ENCODE data around the gene VWF. TPM values are rescaled to one million over a fixed set of nuclear protein-coding genes. Genes with fewer than 3 reads are reported as not detected.
"Not testable (repeated sequence)": the region's sequence is repeated elsewhere in the genome, so short reads cannot be mapped to it uniquely, and the experiment has no call there.

Gene VWF
- total RNA-seq, 2 donors from 2014 or later: 366 to 375 TPM

DNA sequence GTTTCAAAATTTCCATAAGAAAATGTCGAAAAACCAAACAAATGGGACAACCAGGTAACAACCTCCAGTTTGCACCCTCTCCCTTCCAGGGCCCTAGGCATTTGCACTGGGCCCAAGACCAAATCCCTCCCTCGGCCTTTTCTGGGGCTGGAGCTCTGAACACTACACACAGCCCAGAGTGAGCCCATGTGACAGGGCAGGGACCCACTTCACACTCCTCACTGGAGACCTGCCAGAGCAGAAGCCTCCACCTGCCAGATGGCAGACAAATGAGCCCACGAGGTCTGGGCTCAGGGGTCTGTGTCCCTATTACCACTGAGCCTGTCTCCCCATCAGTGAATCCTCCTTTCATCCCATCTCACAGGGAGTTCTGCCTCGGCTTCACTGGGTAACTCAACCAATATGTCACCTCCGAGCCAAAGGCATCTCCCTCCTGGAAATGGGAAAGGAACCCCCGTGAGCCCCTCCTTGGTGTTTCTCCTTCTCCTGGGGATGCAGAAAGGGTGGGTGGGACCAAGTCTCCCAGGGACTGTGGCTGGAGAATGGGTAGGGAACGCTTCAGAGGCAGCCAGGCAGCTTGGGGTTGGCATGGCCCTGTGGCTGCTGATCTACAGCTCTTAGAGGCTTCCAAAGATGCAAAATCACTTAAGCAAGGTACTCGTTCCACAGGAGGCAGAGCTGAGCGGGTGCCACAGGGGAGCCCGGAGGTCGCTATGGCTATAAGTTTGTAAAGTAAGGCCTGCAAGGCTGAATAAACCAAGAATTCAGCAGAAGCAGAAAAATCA, 10.6 kb downstream of the VWF start:
- intact Hi-C loops (cut with DNase I): no loop called here
- DNase-seq (ENCODE audit: low spot score): peak; percentile 70

DNA sequence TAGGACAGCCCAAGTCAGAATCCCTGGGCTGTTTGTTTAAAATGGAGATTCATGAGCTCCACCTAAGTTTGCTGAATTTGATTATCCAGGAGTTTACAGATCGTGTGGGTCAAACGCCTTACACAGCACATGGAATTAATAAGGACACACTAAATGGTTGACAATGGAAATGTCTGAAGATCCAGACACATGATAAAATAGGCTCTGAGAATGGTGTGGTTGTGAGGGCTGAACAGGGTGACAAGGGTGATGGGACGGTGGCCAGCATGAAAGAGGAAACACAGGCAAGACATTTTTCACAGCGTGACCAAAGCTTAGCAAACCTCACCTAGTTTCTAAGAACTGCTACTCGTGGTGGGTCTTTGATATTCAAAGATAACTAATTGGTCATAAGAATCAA, 12.5 kb downstream of the VWF start:
- peak; percentile 12 for DNase-seq (ENCODE audit: low spot score)
- intact Hi-C loops (cut with DNase I): no loop called here

DNA sequence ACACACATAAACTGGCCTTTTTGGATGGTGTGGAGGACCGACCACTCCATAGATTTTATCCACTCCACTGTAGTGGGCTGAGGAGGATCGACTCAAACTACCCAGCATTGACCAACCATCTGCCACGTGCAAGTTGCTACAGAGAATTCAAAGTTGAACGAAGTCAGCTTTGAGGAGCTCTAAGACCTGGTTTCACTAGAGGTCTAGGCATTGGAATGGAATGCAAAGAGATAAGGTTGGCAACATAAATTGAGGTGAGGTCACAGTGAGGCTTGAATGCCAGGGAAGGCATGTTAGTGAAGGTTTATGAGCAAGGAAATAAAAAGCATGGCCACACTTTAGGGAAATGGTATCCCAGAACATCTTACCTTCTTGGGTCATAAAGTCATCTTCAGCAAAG, 14.5 kb downstream of the VWF start:
- peak; percentile 5 for DNase-seq (ENCODE audit: low spot score)
- intact Hi-C loops (cut with DNase I): no loop called here

DNA sequence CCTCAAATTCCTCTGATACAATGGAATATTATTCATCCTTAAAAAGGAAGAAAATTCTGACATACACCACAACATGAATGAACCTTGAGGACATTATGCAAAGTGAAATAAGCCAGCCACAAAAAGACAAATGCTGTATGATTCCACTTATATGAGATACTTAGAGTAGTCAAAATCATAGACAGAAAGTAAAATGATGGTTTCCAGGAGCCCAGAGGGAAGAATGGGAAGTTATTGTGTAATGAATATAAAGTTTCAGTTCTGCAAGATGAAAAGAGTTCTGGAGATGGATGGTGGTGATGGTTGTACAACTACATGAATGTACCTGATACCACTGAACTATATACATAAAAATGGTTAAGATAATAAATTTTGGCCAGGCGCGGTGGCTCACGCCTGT, 18.3 kb downstream of the VWF start:
- DNase-seq (ENCODE audit: low spot score): no peak

DNA sequence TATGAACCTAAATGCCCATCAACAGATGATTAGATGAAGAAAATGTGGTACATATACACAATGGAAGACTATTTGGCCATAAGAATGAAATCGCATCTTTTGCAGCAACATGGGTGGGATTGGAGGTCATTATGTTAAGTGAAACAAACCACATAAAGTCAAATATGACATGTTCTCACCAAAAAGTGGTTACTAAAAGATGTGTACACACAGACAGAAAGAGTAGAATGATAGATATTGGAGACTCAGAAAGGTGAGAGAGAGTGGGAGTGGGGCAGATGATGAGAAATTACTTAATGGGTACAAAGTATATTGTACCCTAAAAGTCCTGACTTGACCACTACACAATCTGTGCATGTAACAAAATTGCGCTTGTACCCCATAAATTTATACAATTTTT, 19.6 kb downstream of the VWF start:
- no peak for DNase-seq (ENCODE audit: low spot score)
- intact Hi-C loops (cut with DNase I): no loop called here

More for the DNA sequence above, 18.3 kb downstream of the VWF start:
- intact Hi-C loops (cut with DNase I): no loop called here

DNA sequence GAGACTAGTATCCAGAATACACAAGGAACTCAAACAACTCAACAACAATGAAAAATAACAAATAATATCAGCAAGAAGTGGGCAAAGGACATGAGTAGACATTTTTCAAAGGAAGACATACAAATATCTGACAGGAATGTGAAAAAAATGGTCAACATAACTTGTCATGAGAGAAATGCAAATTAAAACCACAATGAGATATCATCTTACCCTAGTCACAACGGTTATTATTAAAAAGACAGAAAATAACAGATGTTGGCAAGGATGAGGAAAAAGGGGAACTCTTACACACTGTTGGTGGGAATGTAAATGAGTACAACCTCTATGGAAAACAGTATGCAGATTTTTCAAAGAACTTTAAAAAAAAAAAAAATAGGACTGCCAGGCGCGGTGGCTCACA, 20.4 kb downstream of the VWF start:
- no peak for DNase-seq (ENCODE audit: low spot score)
- intact Hi-C loops (cut with DNase I): no loop called here

DNA sequence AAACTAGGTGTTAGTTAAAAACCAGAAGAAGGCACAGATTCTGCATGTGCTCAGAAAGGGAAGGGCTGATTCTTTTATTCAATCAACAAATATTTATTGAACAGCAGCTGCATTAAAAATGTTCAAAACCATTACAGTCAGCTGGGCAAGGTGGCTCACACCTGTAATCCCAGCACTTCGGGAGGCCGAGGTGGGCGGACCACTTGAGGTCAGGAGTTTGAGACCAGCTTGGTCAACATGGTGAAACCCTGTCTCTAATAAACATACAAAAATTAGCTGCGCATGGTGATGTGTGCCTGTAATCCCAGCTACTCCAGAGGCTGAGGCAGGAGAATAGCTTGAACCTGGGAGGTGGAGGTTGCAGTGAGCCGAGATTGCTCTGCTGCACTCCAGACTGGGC, 22.4 kb downstream of the VWF start:
- peak; percentile 25 for DNase-seq (ENCODE audit: low spot score)
- intact Hi-C loops (cut with DNase I): not testable (repeated sequence)

DNA sequence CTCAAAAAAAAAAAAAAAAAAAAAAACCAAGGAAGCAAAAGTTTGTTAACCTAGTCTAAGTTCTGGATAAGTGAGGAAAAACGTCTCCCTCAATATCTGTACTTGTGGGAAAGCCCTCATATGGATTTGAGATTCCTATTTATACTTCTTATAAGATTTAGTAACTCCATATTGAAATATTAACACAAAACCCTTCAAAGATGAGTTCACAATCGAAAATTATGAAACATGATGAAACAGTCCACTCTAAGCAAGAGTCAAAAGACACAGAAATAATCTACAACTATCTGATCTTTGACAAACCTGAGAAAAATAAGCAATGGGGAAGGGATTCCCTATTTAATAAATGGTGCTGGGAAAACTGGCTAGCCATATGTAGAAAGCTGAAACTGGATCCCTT, 25.2 kb downstream of the VWF start:
- intact Hi-C loops (cut with DNase I): no loop called here
- no peak for DNase-seq (ENCODE audit: low spot score)

DNA sequence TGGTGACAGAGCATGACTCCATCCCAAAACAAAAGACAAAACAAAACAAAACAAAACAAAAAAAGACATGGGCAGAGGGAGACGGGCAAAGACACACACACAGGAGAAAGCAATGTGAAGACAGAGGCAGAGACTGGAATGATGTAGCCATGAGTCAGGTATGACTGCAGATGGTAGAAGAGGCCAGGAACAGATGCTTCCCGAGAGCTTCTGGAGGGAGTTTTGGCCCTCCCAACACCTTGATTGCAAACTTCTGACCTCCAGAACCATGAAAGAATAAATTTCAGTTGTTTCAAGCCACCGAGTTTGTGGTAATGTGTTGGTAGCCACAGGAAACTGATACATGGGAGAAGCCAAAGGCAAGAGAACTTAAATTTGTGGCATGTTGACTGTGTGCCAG, 27.1 kb downstream of the VWF start:
- intact Hi-C loops (cut with DNase I): no loop called here
- DNase-seq (ENCODE audit: low spot score): no peak

DNA sequence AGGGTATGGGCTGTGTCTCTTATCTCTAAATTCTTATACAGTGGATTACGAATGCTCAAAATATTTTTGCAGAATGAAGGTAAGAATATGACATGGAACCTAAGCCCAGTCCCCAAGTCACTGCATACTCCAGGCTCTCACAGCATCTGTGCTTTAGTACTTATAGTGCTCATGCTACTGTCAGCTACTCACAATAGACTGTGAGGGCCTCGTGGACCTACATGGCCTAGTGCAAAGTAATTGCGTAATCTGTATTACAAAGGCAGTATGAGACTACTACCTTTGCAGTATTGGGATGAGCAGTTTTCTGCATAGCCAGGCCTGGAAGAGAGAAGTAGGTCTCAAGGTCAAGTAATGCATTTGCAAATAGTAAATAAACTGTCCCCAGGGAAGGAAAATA, 27.9 kb downstream of the VWF start:
- intact Hi-C loops (cut with DNase I): no loop called here
- peak; percentile 9 for DNase-seq (ENCODE audit: low spot score)

DNA sequence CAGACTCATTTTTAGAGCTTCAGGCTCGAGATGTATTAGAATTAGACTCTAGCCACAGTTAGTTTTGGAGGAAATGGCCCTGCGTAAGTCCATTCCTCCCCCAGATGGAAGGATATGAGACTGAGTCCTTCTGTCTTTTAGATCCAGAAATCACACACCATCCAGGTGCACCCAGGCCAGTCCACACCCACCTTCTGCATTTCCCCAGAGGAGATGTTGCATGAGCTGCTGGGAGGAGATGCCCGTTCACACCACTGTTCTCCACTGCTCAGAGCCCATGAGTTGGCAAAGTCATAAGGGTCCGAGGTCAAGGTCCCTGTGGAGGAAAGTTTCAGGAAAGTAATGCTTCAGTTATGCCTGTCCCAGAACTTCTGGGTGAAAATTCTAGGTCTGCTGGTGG, 29.2 kb downstream of the VWF start:
- intact Hi-C loops (cut with DNase I): no loop called here
- DNase-seq (ENCODE audit: low spot score): peak; percentile 43

DNA sequence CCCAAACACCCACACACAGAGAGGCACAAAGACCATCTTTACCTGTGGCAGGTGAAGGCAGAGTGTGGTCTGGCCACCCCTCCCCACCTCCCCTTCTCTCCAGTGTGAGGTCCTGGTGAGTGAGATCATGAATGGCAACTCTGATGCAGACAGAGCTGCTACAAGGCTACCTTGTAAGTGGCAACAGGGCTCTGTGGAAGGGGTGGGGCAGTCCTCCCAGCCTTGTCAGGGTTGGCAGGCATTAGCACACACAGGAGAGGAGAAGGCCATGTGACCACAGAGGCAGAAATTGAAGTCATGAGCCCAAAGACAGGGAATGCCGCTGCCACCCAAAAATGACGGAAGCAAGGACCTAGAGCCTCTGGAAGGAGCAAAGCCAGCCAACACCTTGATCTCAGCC, 30.7 kb downstream of the VWF start:
- DNase-seq (ENCODE audit: low spot score): peak; percentile 60
- intact Hi-C loops (cut with DNase I): no loop called here

DNA sequence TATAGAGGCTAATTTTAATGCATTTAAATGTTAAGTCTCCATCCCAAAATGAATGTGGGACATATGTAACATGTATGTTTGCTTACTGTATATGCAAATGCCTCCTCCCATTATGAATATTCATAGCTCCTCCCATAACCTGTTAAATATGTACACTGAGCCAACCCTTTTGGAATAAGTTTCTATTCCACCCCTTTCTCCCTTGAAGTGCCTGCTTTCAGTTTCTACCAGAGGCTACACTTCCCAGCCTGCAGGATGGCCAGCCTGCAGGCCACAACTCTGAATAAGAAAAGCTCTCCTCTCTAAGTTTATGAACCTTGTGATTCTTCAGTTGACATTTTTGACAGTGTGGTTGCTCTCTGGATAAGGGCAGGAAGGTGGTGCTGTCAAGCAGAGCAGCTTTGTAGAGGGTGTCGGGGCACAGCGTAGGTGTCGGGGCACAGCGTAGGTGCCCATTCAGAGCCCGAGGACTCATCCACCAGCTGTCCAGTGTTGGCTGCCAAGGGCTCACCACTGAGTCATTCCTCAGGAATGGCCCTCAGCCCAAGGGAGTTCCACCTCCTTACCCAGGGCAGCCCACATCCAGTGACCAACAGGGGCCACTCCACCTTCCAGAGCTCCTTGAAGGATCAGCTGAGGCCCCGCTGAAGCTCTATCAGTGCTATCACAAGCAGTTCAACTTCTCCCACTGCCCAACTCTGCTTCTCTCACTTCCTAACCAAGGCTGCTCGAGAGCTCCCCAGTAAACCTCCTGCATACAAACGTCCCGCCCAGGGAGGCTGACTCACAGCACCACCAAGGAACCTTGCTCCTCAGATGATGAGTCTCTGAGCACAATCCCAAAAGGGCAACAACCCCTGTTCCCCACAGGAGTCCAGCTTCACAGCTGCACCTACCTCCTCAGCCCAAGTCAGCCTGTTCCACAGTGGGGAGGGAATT, 31.4 kb downstream of the VWF start:
- peak; percentile 81 for DNase-seq (ENCODE audit: low spot score)
- intact Hi-C loops (cut with DNase I): no loop called here

DNA sequence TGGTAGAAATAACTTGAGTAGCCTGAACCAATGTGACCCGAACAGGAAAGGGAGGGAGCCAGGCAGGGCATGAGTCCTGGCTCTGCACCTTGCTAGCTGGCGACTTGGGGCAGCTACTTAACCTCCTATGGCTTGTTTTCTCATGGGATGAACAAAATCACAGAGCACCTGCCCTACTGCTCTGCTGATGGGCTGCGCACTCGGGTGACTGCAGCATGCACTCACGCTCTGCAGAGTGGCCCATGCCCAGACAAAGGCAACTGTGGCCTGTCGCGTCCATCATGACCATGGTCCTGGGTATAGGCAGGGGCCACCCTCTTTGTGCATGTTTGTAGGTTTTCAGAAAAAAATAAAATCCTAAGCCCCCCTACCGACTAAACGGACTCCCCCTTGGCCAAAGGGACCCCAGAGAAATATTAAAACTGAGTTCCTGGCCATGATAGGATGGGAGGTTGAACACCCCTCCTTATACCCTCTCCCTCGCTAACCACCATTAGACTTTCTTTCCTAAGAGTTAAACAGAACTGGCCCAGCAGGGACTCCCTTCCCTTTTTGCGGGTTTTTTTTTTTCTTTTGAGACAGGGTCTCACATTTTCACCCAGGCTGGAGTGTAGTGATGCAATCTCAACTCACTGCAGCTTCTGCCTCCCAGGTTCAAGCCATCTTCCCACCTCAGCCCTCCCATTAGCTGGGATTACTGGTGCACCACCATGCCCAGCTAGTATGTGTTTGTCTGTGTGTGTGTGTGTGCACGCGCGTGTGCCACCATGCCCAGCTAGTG, 32.5 kb downstream of the VWF start:
- intact Hi-C loops (cut with DNase I): no loop called here
- DNase-seq (ENCODE audit: low spot score): peak; percentile 54

DNA sequence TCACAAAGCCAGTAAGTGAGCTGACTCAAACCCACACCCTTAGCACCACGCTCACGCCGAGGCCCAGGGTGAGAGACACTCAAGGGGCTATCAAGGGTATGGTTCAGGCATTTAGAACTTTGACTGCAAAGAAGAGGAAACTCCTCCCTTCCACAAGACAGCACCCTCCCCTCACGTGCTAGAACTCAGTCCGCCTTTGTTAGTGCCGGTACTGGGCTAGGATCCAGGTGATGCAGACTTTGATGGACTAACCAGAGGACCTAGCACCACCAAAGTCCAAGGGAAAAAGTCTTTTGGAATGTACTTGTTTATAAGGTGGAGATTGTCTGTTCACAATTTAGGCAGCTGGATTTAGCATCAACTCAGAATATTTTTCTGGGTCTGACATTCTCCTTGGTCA, 33.7 kb downstream of the VWF start:
- DNase-seq (ENCODE audit: low spot score): peak; percentile 78
- intact Hi-C loops (cut with DNase I): no loop called here

DNA sequence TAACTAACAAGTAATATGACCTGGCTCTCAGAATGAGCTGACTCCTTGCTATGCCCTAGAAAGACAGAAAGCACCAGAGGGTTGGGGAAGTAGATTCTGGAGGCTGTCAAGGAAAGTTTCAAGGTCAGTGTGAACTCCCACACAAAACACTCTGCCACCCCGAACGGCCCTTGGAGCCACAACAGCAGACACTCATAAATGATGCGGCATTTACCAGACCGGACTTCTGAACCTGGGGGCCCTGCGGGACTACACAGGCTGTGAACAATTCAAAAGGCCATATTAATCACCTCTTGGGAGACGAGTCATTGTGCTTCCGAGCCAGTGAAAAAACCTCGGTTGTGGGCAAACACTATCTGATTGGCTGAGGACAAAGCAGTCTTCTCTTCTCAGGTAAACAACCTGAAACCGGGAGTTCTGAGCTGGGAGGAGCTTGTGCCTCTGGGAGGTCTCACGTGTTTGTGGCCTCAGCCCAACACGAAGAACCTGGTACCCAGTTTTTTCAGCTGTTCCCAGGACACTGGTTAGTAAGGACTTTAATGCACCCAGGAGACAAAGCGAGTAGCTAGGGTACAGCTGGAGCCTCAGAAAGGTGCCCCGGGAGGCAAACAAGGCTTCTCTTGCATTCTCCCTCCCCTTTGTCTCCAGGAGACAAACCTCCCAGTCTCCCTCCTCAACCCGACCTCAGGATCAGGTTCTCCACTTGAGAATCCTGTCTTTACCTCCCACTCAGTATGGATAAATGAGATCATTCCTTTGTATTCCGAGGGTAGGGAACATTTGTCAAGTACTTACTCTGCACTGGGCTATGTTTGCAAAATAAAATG, 35.3 kb downstream of the VWF start:
- intact Hi-C loops (cut with DNase I): no loop called here
- peak; percentile 67 for DNase-seq (ENCODE audit: low spot score)

DNA sequence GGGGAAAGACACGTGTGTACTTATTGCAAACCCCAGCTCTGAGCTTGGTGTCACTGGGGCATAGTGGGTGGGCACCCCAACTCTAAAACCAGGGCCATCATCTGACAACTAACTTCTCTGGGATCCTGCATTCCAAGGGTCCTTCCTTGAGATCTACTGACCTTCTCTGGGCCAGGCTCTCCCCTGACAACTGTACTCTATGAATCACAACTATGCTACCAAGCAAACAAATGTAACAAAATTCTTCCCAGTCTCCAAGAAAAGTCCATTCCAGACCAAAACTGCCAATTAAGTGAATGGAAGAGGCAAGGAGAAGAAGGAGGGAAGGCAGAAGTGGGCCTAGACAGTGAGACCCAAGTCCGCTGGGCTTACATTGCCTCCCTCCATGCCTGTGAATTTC, 38.2 kb downstream of the VWF start:
- intact Hi-C loops (cut with DNase I): no loop called here
- no peak for DNase-seq (ENCODE audit: low spot score)

DNA sequence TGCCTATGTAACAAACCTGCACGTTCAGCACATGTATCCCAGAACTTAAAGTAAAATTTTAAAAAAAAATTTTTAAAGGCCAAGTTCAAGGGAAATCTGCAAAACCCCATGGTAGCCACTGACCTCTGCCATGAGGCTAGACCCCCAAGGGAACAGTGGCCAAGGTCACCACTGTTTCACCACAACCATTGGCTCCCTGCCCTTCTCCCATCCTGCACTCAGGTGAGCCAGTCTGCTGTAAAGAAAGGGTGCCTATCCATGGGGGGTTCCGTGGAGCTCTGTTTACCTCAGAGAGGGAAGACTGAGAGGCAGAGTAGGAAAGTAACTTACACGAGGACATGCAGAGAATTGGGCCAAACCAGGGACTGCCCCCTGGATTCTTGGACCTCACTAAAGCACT, 38.6 kb downstream of the VWF start:
- intact Hi-C loops (cut with DNase I): no loop called here
- DNase-seq (ENCODE audit: low spot score): peak; percentile 5

DNA sequence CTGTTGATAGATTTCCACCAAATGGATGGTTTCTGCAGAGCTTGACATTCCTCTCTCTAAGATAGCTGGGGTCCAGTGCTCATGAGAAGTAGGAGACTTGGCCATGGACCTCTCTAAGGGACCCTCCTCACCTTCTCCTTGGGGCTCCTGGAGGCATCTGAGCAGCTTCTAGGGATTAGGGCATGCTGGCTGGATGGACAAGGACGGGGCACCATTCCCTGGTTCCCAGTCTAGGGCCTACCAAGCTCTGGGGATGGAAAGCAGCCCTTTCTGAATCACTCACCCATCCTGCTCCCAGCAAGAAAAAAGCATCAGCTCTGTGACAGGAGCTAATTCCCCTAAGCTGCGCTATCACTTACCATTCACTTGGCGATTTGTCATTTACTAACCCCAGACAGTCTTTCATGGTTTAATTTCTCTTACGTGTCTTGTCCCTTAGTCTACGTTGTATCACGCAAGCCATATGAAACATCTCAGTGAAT, 39.5 kb downstream of the VWF start:
- peak; percentile 54 for DNase-seq (ENCODE audit: low spot score)
- intact Hi-C loops (cut with DNase I): no loop called here
